Thoracic aorta (tissue), 2 donors: ENCODE measurements around the gene FADS2. TPM values are rescaled to one million over a fixed set of nuclear protein-coding genes. Genes with fewer than 3 reads are reported as not detected.

Source experiments
- ATAC-seq: fragments of 150-250 bp; one replicate; pipeline ENCODE4 v1.8.0; 2017; ENCODE audit warnings: low read depth; ENCODE audit not compliant: insufficient number of reproducible peaks, low FRiP score
- DNase-seq: peaks from one replicate; pipeline ENCODE4 v3.0.0-alpha.2; 2020; ENCODE audit warnings: low spot score
- H3K27ac ChIP-seq, 2 donors: fragments of 200-600 bp; sonication (generic); 1 replicate in 1 of 2; 2 replicates in 1 of 2; pipeline ENCODE4 v1.5.1; 2016; ENCODE audit warnings: mild to moderate bottlenecking in 2 of 2, moderate library complexity in 2 of 2
- H3K27me3 ChIP-seq: fragments of 200-600 bp; sonication (generic); replicated peaks from 2 replicates; pipeline ENCODE4 v1.6.0; 2016; ENCODE audit warnings: mild to moderate bottlenecking; ENCODE audit not compliant: insufficient read depth
- H3K36me3 ChIP-seq: fragments of 200-600 bp; sonication (generic); one replicate; pipeline ENCODE4 v1.5.1; 2016
- H3K4me1 ChIP-seq, 2 donors: fragments of 200-600 bp; sonication (generic); 1 replicate in 1 of 2; 2 replicates in 1 of 2; pipeline versions ENCODE4 v1.5.1 to v1.6.0; 2016; ENCODE audit warnings: low read depth in 2 of 2, mild to moderate bottlenecking in 1 of 2; ENCODE audit not compliant: control insufficient read depth in 1 of 2
- H3K4me3 ChIP-seq: fragments of 200-600 bp; sonication (generic); 2 replicates; pipeline ENCODE4 v1.5.1; 2016; ENCODE audit warnings: mild to moderate bottlenecking
- H3K9me3 ChIP-seq: fragments of 200-600 bp; sonication (generic); 2 replicates; pipeline ENCODE4 v1.5.1; 2016
- total RNA-seq, 2 donors: library from RNA; depleted of rRNA; stranded (reverse); fragments of >200 nt; gene quantifications; one replicate each; pipeline versions ENCODE4 v1.1.0 to v1.2.3, GENCODE V29; 2016
- TF ChIP-seq, protein P1 (sequence below): fragments of 200-600 bp; sonication (generic); IDR thresholded peaks from one replicate; pipeline ENCODE4 v1.5.1; 2019; ENCODE audit warnings: antibody characterized with exemption

The FADS2 gene
- total RNA-seq, 2 donors from 2014 or later = 89.2 to 234 TPM

DNA sequence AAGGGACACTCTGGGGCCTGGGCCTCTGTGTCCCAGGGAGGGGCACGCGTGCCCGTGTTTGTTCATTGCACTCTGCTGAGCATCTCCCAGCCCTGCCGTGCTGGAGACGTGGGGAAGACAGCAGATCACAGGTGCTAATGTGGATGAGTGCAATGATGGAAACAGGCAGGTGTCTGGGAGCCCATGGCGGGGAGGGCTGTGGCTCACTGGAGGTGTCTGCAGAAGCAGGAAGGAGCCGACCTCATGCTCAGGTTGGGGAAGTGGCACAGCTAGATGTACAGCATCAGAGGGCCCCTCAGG, 43.6 kb upstream of the FADS2 start:
- Histone ChIP-seq H3K27me3 (no peaks in the 10 kb centered on the region), H3K4me3 (no peak overlapping the region), H3K27ac (no peak overlapping the region), H3K36me3 (peaks cover 41% of the 10 kb centered on the region), H3K9me3 (no peaks in the 10 kb centered on the region), H3K4me1 (no peaks in the 10 kb centered on the region)
- ATAC-seq (no peak), DNase-seq (no peak)
- TF ChIP-seq, protein P1, sequence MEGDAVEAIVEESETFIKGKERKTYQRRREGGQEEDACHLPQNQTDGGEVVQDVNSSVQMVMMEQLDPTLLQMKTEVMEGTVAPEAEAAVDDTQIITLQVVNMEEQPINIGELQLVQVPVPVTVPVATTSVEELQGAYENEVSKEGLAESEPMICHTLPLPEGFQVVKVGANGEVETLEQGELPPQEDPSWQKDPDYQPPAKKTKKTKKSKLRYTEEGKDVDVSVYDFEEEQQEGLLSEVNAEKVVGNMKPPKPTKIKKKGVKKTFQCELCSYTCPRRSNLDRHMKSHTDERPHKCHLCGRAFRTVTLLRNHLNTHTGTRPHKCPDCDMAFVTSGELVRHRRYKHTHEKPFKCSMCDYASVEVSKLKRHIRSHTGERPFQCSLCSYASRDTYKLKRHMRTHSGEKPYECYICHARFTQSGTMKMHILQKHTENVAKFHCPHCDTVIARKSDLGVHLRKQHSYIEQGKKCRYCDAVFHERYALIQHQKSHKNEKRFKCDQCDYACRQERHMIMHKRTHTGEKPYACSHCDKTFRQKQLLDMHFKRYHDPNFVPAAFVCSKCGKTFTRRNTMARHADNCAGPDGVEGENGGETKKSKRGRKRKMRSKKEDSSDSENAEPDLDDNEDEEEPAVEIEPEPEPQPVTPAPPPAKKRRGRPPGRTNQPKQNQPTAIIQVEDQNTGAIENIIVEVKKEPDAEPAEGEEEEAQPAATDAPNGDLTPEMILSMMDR = no peak

DNA sequence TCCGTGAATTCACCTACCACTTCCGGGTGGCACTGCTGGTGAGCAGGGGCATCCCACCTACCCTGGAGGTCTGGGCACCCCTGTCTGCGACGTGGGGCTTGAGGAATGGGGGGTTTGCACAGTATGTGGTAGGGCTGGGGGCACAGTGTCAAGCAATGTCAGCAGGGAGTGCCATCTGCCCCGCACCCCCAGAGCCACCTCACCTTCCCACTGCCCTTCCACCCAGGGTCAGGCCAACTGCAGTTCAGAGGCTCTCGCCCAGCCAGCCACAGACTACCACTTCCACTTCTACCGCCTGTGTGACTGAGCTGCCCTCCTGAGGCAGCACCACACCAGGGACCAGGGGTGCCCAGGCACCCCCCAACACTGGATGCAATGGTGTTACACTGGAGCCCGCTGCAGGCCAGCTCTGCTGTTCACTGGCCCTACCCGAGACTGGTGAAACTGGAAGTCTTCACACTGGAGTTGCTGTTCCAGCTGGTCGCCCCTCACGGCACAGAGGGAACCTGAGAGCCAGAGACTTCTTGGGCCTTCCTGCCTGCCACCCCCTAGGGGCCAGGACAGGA, 42.2 kb upstream of the FADS2 start:
- Histone ChIP-seq H3K9me3 (no peaks in the 10 kb centered on the region), H3K27me3 (no peaks in the 10 kb centered on the region), H3K4me1 (peaks cover 0 to under 1% of the 10 kb centered on the region in 2 donors), H3K4me3 (no peak overlapping the region), H3K36me3 (peaks cover 52% of the 10 kb centered on the region), H3K27ac (no peak overlapping the region)
- TF ChIP-seq, protein P1 = no peak
- ATAC-seq = no peak
- no peak for DNase-seq

- H3K9me3 ChIP-seq = no peaks in the 10 kb centered on the region
- H3K4me1 ChIP-seq = peaks cover 8 to 12% of the 10 kb centered on the region in 2 donors
- DNase-seq = no peak
- H3K27me3 ChIP-seq = no peaks in the 10 kb centered on the region
- no peak overlapping the region for H3K4me3 ChIP-seq
- TF ChIP-seq, protein P1 = no peak
- H3K27ac ChIP-seq = no peak overlapping the region
- H3K36me3 ChIP-seq = peaks cover 52% of the 10 kb centered on the region
- ATAC-seq = no peak
These were observed 40.1 kb upstream of the FADS2 start for GRCh38 chr11:61787928-61788491.

GRCh38 chr11:61791737-61792309, 36.3 kb upstream of the FADS2 start:
- Histone ChIP-seq H3K27me3 (no peaks in the 10 kb centered on the region), H3K4me1 (peaks cover 14 to 22% of the 10 kb centered on the region in 2 donors), H3K36me3 (peaks cover 37% of the 10 kb centered on the region), H3K27ac (peak overlapping the region; percentile 87 to 96), H3K4me3 (peak overlapping the region; percentile 83), H3K9me3 (no peaks in the 10 kb centered on the region)
- ATAC-seq (no peak), DNase-seq (peak; percentile 54)
- TF ChIP-seq, protein P1 = no peak

GRCh38 chr11:61792310-61793082, 35.6 kb upstream of the FADS2 start, which contains the start of the genes FEN1 and TMEM258:
FEN1 (plus strand) TSS chr11:61792911; CDS start chr11:61795362, 2,451 bp downstream.
TMEM258 (minus strand) TSS chr11:61792599; CDS start chr11:61792558, 41 bp downstream.
- TF ChIP-seq, protein P1 = peak; percentile 30
- peak; percentile 84 for ATAC-seq
- Histone ChIP-seq H3K9me3 (no peaks in the 10 kb centered on the region), H3K4me3 (peak within 1 kb of the TSS; percentile 83), H3K27me3 (no peaks in the 10 kb centered on the region), H3K27ac (peak within 1 kb of the TSS; percentile 87 to 96), H3K4me1 (peaks cover 14 to 24% of the 10 kb centered on the region in 2 donors), H3K36me3 (peaks cover 32% of the 10 kb centered on the region)
- peak; percentile 61 for DNase-seq
